ENCODE measurements around the gene TOMM20. TPM values are rescaled to one million over a fixed set of nuclear protein-coding genes. Genes with fewer than 3 reads are reported as not detected.

The TOMM20 gene
- total RNA-seq, 1 experiment from 2014 or later, result 262 TPM

- DNase-seq (ENCODE audit: extremely low read depth, low read depth), result no peak
These were observed 7.5 kb upstream of the TOMM20 start for GRCh38 chr1:235136111-235136510.

- no peak for DNase-seq (ENCODE audit: extremely low read depth, low read depth)
These were observed 5.5 kb upstream of the TOMM20 start for GRCh38 chr1:235134171-235134570.

- DNase-seq (ENCODE audit: extremely low read depth, low read depth), result no peak
These were observed 4.4 kb upstream of the TOMM20 start for GRCh38 chr1:235133086-235133485.

GRCh38 chr1:235131961-235132360, 3.3 kb upstream of the TOMM20 start:
- no peak for DNase-seq (ENCODE audit: extremely low read depth, low read depth)

- no peak for DNase-seq (ENCODE audit: extremely low read depth, low read depth)
These were observed 2.2 kb upstream of the TOMM20 start for GRCh38 chr1:235130766-235131270.

- DNase-seq (ENCODE audit: extremely low read depth, low read depth), result no peak
These were observed 1.3 kb upstream of the TOMM20 start for GRCh38 chr1:235129774-235130570.

- no peak for DNase-seq (ENCODE audit: extremely low read depth, low read depth)
These were observed 743 bp downstream of the TOMM20 start for GRCh38 chr1:235127732-235128455.

GRCh38 chr1:235127203-235127602, 1.4 kb downstream of the TOMM20 start:
- DNase-seq (ENCODE audit: extremely low read depth, low read depth), result no peak

GRCh38 chr1:235124665-235125064, 4.0 kb downstream of the TOMM20 start:
- DNase-seq (ENCODE audit: extremely low read depth, low read depth), result no peak

- DNase-seq (ENCODE audit: extremely low read depth, low read depth), result no peak
These were observed 4.5 kb downstream of the TOMM20 start for GRCh38 chr1:235124111-235124510.

- no peak for DNase-seq (ENCODE audit: extremely low read depth, low read depth)
These were observed 6.3 kb downstream of the TOMM20 start for GRCh38 chr1:235122348-235122747.

GRCh38 chr1:235113183-235113917, 15.3 kb downstream of the TOMM20 start:
- no peak for DNase-seq (ENCODE audit: extremely low read depth, low read depth)

GRCh38 chr1:235112297-235113182, 16.1 kb downstream of the TOMM20 start:
- no peak for DNase-seq (ENCODE audit: extremely low read depth, low read depth)

- no peak for DNase-seq (ENCODE audit: extremely low read depth, low read depth)
These were observed 17.5 kb downstream of the TOMM20 start for GRCh38 chr1:235111107-235111506.

- no peak for DNase-seq (ENCODE audit: extremely low read depth, low read depth)
These were observed 19.8 kb downstream of the TOMM20 start for GRCh38 chr1:235108876-235109275.

- DNase-seq (ENCODE audit: extremely low read depth, low read depth), result no peak
These were observed 20.4 kb downstream of the TOMM20 start for GRCh38 chr1:235108185-235108593.

GRCh38 chr1:235107368-235108184, 21.1 kb downstream of the TOMM20 start:
- DNase-seq (ENCODE audit: extremely low read depth, low read depth), result no peak

- no peak for DNase-seq (ENCODE audit: extremely low read depth, low read depth)
These were observed 22.2 kb downstream of the TOMM20 start for GRCh38 chr1:235106457-235106856.
